CD1c-positive myeloid dendritic cell (primary cell): ENCODE results near the gene SMCO3.
"Not testable (repeated sequence)": the region's sequence is repeated elsewhere in the genome, so short reads cannot be mapped to it uniquely, and the experiment has no call there.

Source experiments
- DNase-seq: peaks from one replicate; pipeline ENCODE4 v3.0.0-alpha.2; 2016; ENCODE audit errors: extremely low spot score

SMCO3 gene

GRCh38 chr12:14774906-14775635 is 38.9 kb downstream of the SMCO3 start:
- peak; percentile 76 for DNase-seq

DNA sequence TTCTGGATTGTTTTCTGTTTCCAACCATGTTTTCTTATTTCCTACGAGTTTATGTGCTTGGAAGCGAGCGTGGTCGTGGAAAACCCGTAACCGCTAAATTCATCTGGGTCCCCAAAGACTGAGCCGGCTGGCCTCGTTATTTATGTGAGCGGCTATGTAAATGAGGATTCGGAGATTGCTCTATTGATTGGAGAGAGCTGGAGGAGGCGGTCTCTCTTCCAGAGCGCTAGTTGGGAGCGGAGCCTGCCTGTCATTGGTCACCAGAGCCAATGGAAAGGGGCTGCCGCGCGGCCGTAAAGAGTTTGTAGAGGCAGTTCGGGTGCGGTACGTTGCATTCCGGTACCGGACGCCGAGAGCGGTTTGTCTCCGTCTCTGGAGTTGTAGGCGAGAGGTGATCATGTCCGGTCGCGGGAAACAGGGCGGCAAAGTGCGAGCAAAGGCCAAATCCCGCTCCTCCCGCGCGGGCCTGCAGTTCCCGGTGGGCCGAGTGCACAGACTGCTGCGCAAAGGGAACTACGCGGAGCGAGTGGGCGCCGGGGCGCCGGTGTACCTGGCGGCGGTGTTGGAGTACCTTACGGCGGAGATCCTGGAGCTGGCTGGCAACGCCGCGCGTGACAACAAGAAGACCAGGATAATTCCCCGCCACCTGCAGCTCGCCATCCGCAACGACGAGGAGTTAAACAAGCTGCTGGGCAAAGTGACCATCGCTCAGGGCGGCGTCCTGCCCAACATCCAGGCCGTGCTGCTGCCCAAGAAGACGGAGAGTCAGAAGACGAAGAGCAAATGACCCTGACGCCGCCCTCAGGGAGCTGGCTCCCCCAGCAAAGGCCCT is 39.7 kb downstream of the SMCO3 start:
- peak; percentile 96 for DNase-seq

- no peak for DNase-seq
Measured at GRCh38 chr12:14773685-14774073, 40.3 kb downstream of the SMCO3 start.

DNA sequence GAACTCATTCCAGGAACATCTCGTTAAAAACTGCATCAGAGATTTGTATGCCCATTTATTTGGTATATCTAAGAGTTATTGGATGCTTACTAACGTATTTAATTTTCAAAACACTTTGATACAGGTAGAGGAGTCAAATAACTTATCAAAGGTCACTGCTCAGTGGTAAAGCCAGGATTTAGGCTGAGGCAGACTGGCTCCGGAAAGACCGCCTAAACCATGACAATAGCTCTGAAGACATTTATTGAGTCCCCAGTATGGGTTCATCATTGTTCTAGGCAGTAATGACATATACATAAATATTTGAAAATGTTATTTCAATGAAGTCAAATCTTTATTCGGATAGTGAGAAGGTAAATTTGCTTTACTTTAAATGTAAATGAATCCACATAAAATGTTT is 41.0 kb downstream of the SMCO3 start:
- no peak for DNase-seq

DNA sequence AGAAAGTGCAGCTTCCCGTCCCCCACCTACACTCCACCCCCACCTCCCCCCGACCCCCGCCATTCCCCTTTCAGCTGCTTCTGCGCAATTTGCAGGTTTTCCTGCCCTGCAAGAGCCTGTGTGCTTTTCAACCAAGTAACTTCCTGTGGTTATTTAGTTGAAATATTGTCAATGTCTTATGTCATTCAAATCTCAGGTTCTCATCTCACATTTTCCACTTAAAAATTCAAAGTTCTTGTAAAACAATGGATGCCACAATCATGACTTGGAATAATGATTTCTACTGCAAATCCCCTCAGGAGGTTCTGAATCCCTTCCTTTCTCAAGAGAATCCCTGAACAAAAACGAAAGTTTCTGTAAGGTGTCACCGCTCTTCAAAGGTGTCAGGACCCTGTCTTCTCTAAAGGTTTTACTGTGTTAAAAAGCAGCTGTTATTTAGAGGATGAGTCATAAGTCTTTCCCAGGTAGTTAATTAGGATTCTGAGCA is 42.3 kb downstream of the SMCO3 start:
- DNase-seq, result peak; percentile 43

DNA sequence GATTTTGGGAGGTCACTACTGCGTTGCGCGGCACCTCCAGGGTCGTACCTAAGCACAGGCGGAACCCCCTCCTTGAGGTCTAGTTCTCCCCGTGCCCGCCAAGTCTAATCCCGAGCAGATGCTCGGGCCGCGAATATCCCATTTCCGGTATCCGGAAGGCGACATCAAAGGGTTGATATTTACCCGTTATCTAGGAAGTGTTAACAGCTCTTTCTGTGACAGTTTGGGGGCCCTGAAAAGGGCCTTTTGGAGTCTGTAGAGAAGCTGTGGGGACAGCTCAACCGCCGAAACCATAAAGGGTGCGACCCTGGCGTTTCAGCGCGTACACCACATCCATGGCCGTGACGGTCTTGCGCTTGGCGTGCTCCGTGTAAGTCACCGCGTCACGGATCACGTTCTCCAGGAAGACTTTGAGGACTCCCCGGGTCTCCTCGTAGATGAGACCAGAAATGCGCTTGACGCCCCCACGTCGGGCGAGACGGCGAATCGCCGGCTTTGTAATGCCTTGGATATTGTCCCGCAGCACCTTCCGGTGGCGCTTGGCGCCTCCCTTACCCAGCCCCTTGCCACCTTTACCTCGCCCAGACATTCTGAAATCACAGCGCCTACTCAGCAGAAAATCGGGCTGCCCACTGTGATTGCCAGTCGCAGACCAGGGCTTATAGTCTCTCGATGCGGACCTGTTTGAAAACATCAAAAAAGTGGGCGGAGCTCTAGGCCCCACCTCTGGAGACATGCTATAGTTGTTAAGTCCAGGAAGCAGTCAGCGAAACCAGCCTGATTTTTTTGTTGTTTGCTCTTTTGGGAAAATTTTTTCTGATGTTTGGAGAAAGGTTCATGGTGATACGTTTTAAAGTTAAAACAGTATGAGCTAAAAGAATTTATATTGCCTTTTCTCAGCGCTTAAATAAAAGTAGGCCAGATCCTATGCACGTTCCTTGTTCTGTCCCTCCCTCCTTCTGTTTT is 43.2 kb downstream of the SMCO3 start:
- peak; percentile 96 for DNase-seq

- peak; percentile 86 for DNase-seq
Measured at GRCh38 chr12:14769969-14770495, 44.0 kb downstream of the SMCO3 start.

- no peak for DNase-seq
Measured at GRCh38 chr12:14769466-14769968, 44.5 kb downstream of the SMCO3 start.

- DNase-seq, result peak; percentile 12
Measured at GRCh38 chr12:14768823-14769405, 45.1 kb downstream of the SMCO3 start.

GRCh38 chr12:14767617-14768016 is 46.4 kb downstream of the SMCO3 start:
- DNase-seq, result no peak

DNA sequence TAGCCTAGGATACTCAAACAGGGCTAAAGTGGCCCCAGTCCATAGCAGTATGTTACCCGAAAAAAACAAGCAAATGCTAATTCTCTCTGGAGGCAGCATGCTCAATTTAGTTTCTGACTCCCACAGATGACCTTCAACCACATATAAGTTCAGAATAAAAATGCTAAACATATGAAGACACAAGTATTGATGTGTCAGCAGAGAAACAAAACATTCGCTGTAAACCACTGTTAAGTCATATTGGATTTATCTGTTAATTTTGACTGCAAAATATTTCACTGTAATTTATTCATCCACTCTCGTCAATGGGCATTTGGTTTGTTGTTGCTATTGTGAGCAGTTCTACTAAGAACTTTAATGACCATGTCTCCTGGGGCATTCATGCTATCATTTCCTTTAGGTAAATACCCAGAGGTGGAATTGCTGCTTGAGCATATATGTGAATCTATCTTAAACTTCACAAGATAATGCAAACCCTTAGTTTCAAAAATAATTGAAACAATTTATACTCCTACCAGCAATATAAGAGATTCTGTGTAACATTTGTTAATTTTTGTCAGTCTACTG is 47.2 kb downstream of the SMCO3 start:
- no peak for DNase-seq

- not testable (repeated sequence) for DNase-seq
Measured at GRCh38 chr12:14766020-14766419, 48.0 kb downstream of the SMCO3 start.

DNA sequence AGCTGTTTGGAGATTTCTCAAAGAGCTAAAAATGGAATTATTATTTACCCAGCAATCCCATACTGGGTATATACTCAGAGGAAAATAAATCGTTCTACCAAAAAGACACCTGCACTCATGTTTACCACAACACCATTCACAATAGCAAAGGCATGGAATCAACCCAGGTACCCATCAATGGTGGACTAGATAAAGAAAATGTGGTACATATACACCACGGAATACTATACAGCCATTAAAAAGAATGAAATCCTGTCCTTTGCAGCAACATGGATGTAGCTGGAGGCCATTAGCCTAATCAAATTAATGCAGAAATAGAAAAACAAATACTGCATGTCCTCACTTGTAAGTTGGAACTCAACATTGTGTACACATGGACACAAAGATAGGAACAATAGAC is 48.6 kb downstream of the SMCO3 start:
- DNase-seq, result no peak

- DNase-seq, result not testable (repeated sequence)
Measured at GRCh38 chr12:14759711-14760280, 54.2 kb downstream of the SMCO3 start.

- DNase-seq, result no peak
Measured at GRCh38 chr12:14756334-14757143, 57.4 kb downstream of the SMCO3 start.
